ENCODE measurements around the gene WFS1. TPM values are rescaled to one million over a fixed set of nuclear protein-coding genes. Genes with fewer than 3 reads are reported as not detected.

Gene WFS1
- total RNA-seq, 2 donors from 2014 or later: 12.1 to 12.7 TPM

DNA sequence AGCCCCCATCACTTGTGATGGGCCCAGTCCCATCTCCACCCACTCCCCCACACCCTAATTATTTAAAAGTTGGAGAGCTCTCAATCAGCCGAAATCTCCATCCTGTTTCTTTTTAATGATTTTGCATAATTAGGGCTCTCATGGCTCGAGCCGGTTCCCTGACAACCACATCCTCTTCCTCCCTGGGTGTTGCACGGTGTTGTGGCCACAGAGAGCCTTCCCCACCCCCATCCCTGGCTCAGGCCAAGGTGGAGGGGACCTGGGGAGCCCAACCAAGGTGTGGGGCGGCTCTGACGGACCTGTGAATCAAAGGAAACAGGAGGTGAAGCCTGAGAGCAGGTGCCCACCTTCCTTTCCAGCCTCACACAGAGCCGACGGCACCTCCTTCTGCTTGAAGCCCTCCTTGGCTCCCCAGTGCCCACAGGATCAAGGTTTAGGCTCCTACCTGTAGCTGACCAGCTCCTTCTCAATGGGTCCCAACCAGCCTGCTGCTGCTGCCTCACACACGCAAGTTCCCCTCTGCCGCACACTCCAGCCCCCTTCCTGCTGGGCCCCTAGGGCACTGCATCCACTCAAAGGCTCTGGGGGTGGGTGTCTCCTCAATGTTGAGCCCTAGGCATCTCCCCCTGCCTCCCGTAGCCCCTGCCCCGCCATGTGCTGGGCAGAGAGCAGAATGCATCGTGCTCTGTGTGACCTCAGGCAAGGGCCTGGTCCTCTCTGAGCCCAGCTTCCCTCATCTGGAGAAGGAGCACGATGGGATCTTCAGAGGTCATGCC, 68.7 kb downstream of the WFS1 start:
- TF ChIP-seq, protein P1, sequence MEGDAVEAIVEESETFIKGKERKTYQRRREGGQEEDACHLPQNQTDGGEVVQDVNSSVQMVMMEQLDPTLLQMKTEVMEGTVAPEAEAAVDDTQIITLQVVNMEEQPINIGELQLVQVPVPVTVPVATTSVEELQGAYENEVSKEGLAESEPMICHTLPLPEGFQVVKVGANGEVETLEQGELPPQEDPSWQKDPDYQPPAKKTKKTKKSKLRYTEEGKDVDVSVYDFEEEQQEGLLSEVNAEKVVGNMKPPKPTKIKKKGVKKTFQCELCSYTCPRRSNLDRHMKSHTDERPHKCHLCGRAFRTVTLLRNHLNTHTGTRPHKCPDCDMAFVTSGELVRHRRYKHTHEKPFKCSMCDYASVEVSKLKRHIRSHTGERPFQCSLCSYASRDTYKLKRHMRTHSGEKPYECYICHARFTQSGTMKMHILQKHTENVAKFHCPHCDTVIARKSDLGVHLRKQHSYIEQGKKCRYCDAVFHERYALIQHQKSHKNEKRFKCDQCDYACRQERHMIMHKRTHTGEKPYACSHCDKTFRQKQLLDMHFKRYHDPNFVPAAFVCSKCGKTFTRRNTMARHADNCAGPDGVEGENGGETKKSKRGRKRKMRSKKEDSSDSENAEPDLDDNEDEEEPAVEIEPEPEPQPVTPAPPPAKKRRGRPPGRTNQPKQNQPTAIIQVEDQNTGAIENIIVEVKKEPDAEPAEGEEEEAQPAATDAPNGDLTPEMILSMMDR (IDR thresholded peaks at IDR 0.05): no peak
- H3K36me3 ChIP-seq: no peaks in the 10 kb centered on the region
- intact Hi-C loops (cut with DNase I): no loop called here
- DNase-seq: no peak
- no peaks in the 10 kb centered on the region for H3K27me3 ChIP-seq
- no peaks in the 10 kb centered on the region for H3K4me1 ChIP-seq
- H3K9me3 ChIP-seq: no peaks in the 10 kb centered on the region
- H3K4me3 ChIP-seq: no peak overlapping the region
- no peak overlapping the region for H3K27ac ChIP-seq
- H3K9ac ChIP-seq (ENCODE audit: low read depth in 2 of 2, low read length in 2 of 2): no peak overlapping the region

DNA sequence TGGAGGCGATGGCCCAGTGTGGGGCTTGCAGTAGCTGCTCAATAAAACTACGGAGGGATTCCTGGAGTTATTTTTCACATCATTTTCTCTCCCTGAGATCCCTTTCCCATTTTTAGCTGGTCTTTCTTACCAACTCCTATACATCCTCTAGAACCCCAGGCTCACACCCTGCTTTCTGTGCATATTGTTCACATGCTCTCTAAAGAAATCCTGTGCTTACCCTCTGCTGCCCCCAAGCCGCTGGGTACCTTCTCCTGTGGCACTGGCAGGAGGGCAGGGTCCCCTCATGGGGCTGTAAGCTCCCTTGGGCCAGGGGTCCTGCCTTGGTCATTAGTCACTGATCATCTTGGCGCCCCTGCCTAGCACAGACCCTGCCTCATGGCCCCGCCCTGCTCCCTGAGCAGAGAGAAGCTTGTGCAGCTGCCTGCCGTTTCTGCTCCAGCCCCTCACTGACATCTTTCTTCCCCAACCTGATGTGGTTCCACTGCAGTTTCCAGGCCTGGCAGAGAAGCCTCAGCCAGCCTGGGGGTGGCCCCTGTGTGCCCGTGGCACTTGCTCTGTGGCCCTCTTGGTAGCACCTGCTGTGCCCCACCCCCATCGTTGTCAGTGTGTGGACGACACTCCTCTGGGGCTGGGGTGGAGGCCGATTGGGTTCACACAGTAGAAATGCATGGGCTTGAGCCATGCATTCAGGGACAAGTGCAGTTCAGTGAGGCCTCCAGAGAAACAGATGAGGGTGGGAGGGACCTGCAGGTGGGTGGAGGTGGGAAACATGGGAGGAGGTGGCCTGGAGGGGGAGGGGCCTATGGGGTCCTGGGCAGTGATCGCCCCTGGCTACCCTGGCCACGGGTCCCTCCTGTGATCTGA, 69.5 kb downstream of the WFS1 start:
- no peak overlapping the region for H3K4me3 ChIP-seq
- no peak overlapping the region for H3K27ac ChIP-seq
- H3K27me3 ChIP-seq: no peaks in the 10 kb centered on the region
- no peaks in the 10 kb centered on the region for H3K4me1 ChIP-seq
- no peak overlapping the region for H3K9ac ChIP-seq (ENCODE audit: low read depth in 2 of 2, low read length in 2 of 2)
- intact Hi-C loops (cut with DNase I): no loop called here
- no peaks in the 10 kb centered on the region for H3K36me3 ChIP-seq
- H3K9me3 ChIP-seq: no peaks in the 10 kb centered on the region
- no peak for DNase-seq
- TF ChIP-seq, protein P1 (IDR thresholded peaks at IDR 0.05): no peak

DNA sequence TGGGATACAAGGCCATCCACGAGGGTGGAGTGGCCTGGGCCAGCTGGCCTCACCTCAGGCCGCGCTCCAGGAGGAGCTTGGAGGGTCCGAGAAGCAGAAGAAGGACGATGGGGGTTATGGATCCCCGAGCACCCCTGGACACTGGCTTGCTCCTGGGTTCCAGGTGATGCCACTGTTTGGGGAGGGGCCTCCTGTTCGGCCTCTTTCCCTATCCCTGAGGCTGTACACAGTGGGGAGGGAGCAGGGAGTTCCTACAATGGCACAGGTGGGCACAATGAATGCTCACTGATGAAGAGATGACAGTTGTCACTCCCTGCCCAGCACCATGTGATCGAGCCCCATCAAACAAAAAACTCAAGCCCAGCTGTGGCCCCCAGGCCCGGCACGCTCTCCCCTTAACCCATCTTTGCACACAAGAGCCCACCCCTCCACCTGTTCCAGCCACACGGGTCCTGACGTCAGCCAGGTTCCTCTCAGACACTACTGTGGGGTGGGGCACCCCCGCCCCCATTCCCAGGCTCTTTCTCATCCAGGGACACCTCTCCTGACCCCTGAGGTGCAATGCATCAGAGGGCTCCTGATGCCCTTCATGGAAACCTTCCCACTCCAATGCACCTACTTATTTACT, 70.3 kb downstream of the WFS1 start:
- H3K4me1 ChIP-seq: no peaks in the 10 kb centered on the region
- H3K4me3 ChIP-seq: no peak overlapping the region
- TF ChIP-seq, protein P1 (IDR thresholded peaks at IDR 0.05): no peak
- DNase-seq: no peak
- no peaks in the 10 kb centered on the region for H3K36me3 ChIP-seq
- H3K9me3 ChIP-seq: no peaks in the 10 kb centered on the region
- no peaks in the 10 kb centered on the region for H3K27me3 ChIP-seq
- intact Hi-C loops (cut with DNase I): no loop called here
- H3K9ac ChIP-seq (ENCODE audit: low read depth in 2 of 2, low read length in 2 of 2): no peak overlapping the region
- no peak overlapping the region for H3K27ac ChIP-seq

DNA sequence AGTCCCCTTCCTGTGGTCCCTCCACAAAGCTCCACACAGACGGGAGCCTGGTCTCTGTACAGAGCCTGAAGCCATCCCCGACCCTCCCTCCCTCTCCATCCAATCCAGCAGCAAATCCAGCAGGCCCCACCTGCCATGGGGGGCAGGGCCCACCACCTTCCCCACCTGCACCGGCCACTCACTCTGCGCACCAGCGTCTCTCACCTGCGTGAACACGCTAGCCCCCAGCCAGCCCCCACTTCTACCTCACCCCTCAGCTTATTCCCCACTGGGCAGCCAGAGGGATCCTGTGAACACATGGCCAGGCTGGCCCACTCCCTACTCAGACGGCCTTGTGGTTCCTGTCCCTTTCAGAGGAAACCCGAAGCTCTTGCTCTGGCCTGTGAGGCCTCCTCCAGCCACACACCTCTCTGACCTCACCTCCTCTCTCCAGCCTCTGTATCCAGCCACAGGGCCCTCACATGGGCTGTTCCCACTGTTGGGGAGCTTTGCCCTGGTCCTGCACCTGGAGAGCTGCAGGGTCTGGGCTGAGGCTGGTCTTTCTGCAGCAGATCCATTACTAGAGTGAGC, 70.9 kb downstream of the WFS1 start:
- H3K27ac ChIP-seq: no peak overlapping the region
- H3K4me3 ChIP-seq: no peak overlapping the region
- H3K36me3 ChIP-seq: no peaks in the 10 kb centered on the region
- intact Hi-C loops (cut with DNase I): no loop called here
- H3K9me3 ChIP-seq: no peaks in the 10 kb centered on the region
- no peak for DNase-seq
- H3K4me1 ChIP-seq: no peaks in the 10 kb centered on the region
- TF ChIP-seq, protein P1 (IDR thresholded peaks at IDR 0.05): no peak
- no peaks in the 10 kb centered on the region for H3K27me3 ChIP-seq
- H3K9ac ChIP-seq (ENCODE audit: low read depth in 2 of 2, low read length in 2 of 2): no peak overlapping the region

DNA sequence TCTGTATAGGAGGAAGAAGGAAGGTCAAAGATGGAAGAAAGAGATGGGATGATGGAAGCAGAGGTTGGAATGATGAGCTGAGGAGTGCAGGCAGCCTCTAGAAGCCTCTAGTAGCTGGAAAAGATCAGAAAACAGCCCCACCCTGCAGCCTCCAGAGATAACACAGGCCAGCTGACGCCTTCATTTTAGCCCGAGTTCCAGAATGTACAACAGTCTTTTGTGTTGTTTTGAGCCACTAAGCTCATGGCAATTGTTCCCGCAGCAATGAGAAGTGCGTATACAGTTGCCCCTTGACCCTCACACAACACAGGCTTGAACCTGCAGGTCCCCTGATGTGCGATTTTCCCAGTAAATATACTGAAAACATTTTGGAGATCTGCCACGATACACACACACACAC, 72.0 kb downstream of the WFS1 start:
- Histone ChIP-seq H3K4me1 (no peaks in the 10 kb centered on the region), H3K27ac (no peak overlapping the region), H3K9ac (ENCODE audit: low read depth in 2 of 2, low read length in 2 of 2) (no peak overlapping the region), H3K36me3 (no peaks in the 10 kb centered on the region), H3K27me3 (no peaks in the 10 kb centered on the region), H3K9me3 (no peaks in the 10 kb centered on the region), H3K4me3 (no peak overlapping the region)
- no peak for DNase-seq
- TF ChIP-seq, protein P1 (IDR thresholded peaks at IDR 0.05): no peak
- intact Hi-C loops (cut with DNase I): no loop called here
